B cell (primary cell): ENCODE measurements around the gene TCF7. TPM values are rescaled to one million over a fixed set of nuclear protein-coding genes. Genes with fewer than 3 reads are reported as not detected.

Experiments
- ATAC-seq: fragments of 200-7000 bp; cut with Tn5 transposase; one replicate; pipeline ENCODE4 v1.10.0; 2021; ENCODE audit warnings: low read depth, mild to moderate bottlenecking, moderate number of reproducible peaks, moderate library complexity
- CTCF ChIA-PET: fragments of 350-600 bp; sonication (Branson Sonifier 250); formaldehyde crosslinking; loops from one replicate; lab custom pipeline; 2021; ENCODE audit warnings: antibody characterized with exemption, inconsistent platforms; lab: Charles Lee
- POLR2A ChIA-PET: fragments of 350-600 bp; sonication (Branson Sonifier 250); formaldehyde crosslinking; loops from one replicate; lab custom pipeline; 2021; ENCODE audit warnings: antibody characterized with exemption; lab: Charles Lee
- DNase-seq: peaks from one replicate; pipeline ENCODE4 v3.0.0; 2013
- H2AFZ ChIP-seq: 2 replicates; pipeline ENCODE4 v1.6.1; 2012; ENCODE audit warnings: mild to moderate bottlenecking, low read depth, low read length; ENCODE audit not compliant: insufficient read depth, poor library complexity, severe bottlenecking
- H3K27ac ChIP-seq, 2 donors: 1 replicate in 1 of 2; 2 replicates in 1 of 2; pipeline ENCODE4 v1.5.1; 2012 to 2013; ENCODE audit warnings: low read length in 2 of 2, mild to moderate bottlenecking in 2 of 2, moderate library complexity in 1 of 2
- H3K27me3 ChIP-seq, 4 experiments: fragments of 200-600 bp in 1 of 4; sonication (generic) in 1 of 4; replicated peaks in 1 of 4; 1 replicate in 2 of 4; 2 replicates in 2 of 4; pipeline versions ENCODE4 v1.6.1 to v1.7.0; 2013 to 2016; ENCODE audit warnings: low read length in 3 of 4, mild to moderate bottlenecking in 2 of 4, mixed read lengths in 1 of 4, moderate library complexity in 1 of 4; ENCODE audit not compliant: insufficient read depth in 4 of 4, control insufficient read depth in 3 of 4; ENCODE audit errors: control extremely low read depth in 1 of 4
- H3K36me3 ChIP-seq, 2 experiments: replicated peaks in 1 of 2; 1 replicate in 1 of 2; 2 replicates in 1 of 2; pipeline versions ENCODE4 v1.6.1 to v1.7.1; 2013; ENCODE audit warnings: low read length in 1 of 2; ENCODE audit not compliant: insufficient read depth in 2 of 2, control insufficient read depth in 1 of 2; ENCODE audit errors: control extremely low read depth in 1 of 2, extremely low read depth in 1 of 2
- H3K4me1 ChIP-seq, 2 donors: fragments of 200-600 bp in 1 of 2; sonication (generic) in 1 of 2; 1 replicate in 1 of 2; 2 replicates in 1 of 2; pipeline versions ENCODE4 v1.5.1 to v1.6.1; 2013 to 2017; ENCODE audit warnings: low read length in 2 of 2; ENCODE audit not compliant: control insufficient read depth in 2 of 2, insufficient read depth in 2 of 2
- H3K4me2 ChIP-seq: replicated peaks from 2 replicates; pipeline ENCODE3; 2012; ENCODE audit warnings: mild to moderate bottlenecking, low read depth, low read length; ENCODE audit not compliant: poor library complexity, severe bottlenecking
- H3K4me3 ChIP-seq, 5 experiments: fragments of 200-600 bp in 1 of 5; sonication (generic) in 1 of 5; 1 replicate in 3 of 5; 2 replicates in 2 of 5; pipeline versions ENCODE4 v1.5.1 to v1.7.0; 2011 to 2016; ENCODE audit warnings: low read length in 4 of 5, mild to moderate bottlenecking in 4 of 5, low read depth in 2 of 5, control low read depth in 1 of 5, moderate library complexity in 1 of 5; ENCODE audit not compliant: insufficient read depth in 1 of 5; ENCODE audit errors: control extremely low read depth in 1 of 5, extremely low read depth in 1 of 5
- H3K79me2 ChIP-seq: fragments of 200-600 bp; sonication (generic); one replicate; pipeline ENCODE4 v1.6.0; 2016; ENCODE audit warnings: low read length; ENCODE audit not compliant: control insufficient read depth, insufficient read depth
- H3K9ac ChIP-seq: fragments of 200-600 bp; sonication (generic); 2 replicates; pipeline ENCODE4 v1.6.1; 2017; ENCODE audit warnings: mild to moderate bottlenecking, low read length, moderate library complexity
- H3K9me3 ChIP-seq, 3 donors: one replicate each; pipeline versions ENCODE4 v1.6.1 to v1.7.1; 2013; ENCODE audit warnings: low read length in 2 of 3; ENCODE audit not compliant: control insufficient read depth in 2 of 3, insufficient read depth in 1 of 3; ENCODE audit errors: control extremely low read depth in 1 of 3
- H4K20me1 ChIP-seq: 2 replicates; pipeline ENCODE4 v1.6.0; 2012; ENCODE audit warnings: mild to moderate bottlenecking, low read length; ENCODE audit not compliant: insufficient read depth, control insufficient read depth, poor library complexity, severe bottlenecking
- H3K27ac Mint-ChIP-seq: one replicate; pipeline ENCODE4 v1.8.0; 2021; ENCODE audit warnings: mixed read lengths
- H3K27me3 Mint-ChIP-seq: one replicate; pipeline ENCODE4 v1.8.0; 2021; ENCODE audit warnings: mixed read lengths
- H3K4me1 Mint-ChIP-seq: one replicate; pipeline ENCODE4 v1.8.0; 2021; ENCODE audit warnings: mixed read lengths
- H3K4me3 Mint-ChIP-seq: one replicate; pipeline ENCODE4 v1.8.0; 2021; ENCODE audit warnings: mixed read lengths
- H3K9me3 Mint-ChIP-seq: one replicate; pipeline ENCODE4 v1.8.0; 2022; ENCODE audit warnings: mixed read lengths; ENCODE audit not compliant: insufficient read depth
- EZH2 ChIP-seq: IDR thresholded peaks from 2 replicates; pipeline ENCODE4 v1.6.1; 2012; ENCODE audit warnings: borderline replicate concordance, low read depth, mild to moderate bottlenecking, moderate library complexity, low read length; ENCODE audit not compliant: insufficient read depth, poor library complexity, severe bottlenecking
- intact Hi-C: fragments of 100-400 bp; cut with micrococcal nuclease; formaldehyde crosslinking; loops from one replicate; pipeline ENCODE4 v1.10.0; 2022
- polyA plus RNA-seq: library from polyadenylated mRNA; depleted of rRNA; stranded (reverse); fragments of >200 nt; gene quantifications from 2 replicates; pipeline ENCODE4 v1.2.3, GENCODE V29; 2012
- total RNA-seq, 2 donors: library from RNA; stranded (reverse); fragments of 120-200 nt in 1 of 2; gene quantifications; 1 replicate in 1 of 2; 2 replicates in 1 of 2; pipeline versions ENCODE4 v1.2.3 to v1.2.4, GENCODE V29; 2013 to 2022
- TF ChIP-seq, protein P1 (sequence below): fragments of 200-600 bp; IDR thresholded peaks from one replicate; pipeline ENCODE4 v1.8.0; 2022; ENCODE audit warnings: antibody characterized with exemption, mild to moderate bottlenecking

TCF7 gene
- total and polyA plus RNA-seq, 2 donors (not counting 1 experiment from before 2014, with no cell fraction given): 26.8 to 61.1 TPM

DNA sequence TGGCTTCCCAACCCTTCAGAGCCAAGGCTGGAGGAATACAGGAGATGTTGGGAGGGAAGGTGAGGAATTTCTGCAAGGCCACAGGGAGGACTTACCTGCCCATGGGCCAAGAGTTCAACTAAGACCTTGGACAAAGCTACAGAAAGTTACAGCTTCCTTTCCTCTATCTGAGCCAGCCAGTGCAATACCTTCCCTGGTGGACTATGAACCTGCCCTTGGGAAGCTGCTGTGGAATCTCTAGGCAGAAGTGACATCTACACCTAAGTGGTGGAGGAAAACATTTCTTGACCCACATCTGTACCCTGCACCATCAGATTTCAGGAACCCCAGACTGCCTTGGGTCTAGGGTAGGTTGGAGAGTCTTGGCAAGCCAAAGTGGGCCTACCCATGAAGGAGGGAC is 69.0 kb downstream of the TCF7 start:
- Histone ChIP-seq H3K4me3 (no peak overlapping the region), H3K27me3 (no peaks in the 10 kb centered on the region), H3K9me3 (no peaks in the 10 kb centered on the region), H3K36me3 (no peaks in the 10 kb centered on the region), H3K4me1 (peaks cover 0 to 6% of the 10 kb centered on the region in 2 donors), H3K4me2 (no peak overlapping the region), H3K9ac (no peak overlapping the region), H2AFZ (no peak overlapping the region), H3K27ac (no peak overlapping the region), H4K20me1 (no peaks in the 10 kb centered on the region), H3K79me2 (no peaks in the 10 kb centered on the region)
- no peaks in the 10 kb centered on the region for H3K27me3 Mint-ChIP-seq
- DNase-seq: no peak
- POLR2A ChIA-PET: interaction anchor here (1.2 kb wide), 1 partner anchor 43 kb away, joined by 3 read pairs; the partner anchor contains the start of gene PPP2CA
- TF ChIP-seq EZH2: no peak
- TF ChIP-seq, protein P1, sequence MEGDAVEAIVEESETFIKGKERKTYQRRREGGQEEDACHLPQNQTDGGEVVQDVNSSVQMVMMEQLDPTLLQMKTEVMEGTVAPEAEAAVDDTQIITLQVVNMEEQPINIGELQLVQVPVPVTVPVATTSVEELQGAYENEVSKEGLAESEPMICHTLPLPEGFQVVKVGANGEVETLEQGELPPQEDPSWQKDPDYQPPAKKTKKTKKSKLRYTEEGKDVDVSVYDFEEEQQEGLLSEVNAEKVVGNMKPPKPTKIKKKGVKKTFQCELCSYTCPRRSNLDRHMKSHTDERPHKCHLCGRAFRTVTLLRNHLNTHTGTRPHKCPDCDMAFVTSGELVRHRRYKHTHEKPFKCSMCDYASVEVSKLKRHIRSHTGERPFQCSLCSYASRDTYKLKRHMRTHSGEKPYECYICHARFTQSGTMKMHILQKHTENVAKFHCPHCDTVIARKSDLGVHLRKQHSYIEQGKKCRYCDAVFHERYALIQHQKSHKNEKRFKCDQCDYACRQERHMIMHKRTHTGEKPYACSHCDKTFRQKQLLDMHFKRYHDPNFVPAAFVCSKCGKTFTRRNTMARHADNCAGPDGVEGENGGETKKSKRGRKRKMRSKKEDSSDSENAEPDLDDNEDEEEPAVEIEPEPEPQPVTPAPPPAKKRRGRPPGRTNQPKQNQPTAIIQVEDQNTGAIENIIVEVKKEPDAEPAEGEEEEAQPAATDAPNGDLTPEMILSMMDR: no peak
- intact Hi-C loops: no loop called here
- CTCF ChIA-PET: interaction anchor here (0.6 to 8.4 kb wide), 23 partner anchors 10 to 701 kb away, joined by 3 to 120 read pairs (median 6); partner anchors contain the start of gene PPP2CA
- peaks cover 5% of the 10 kb centered on the region for H3K4me1 Mint-ChIP-seq
- no peaks in the 10 kb centered on the region for H3K9me3 Mint-ChIP-seq
- no peak for ATAC-seq
- no peak overlapping the region for H3K4me3 Mint-ChIP-seq
- H3K27ac Mint-ChIP-seq: no peak overlapping the region
